Measurements from ENCODE around the gene UQCRH.

GRCh38 chr1:46310321-46310720, 6.8 kb downstream of the UQCRH start:
- TF ChIP-seq ZBTB4 (CRISPR knock-in tag; IDR thresholded peaks at IDR 0.05; ENCODE audit: borderline replicate concordance): no peak
- no peak for TF ChIP-seq ATAD3A (CRISPR knock-in tag; IDR thresholded peaks at IDR 0.05)
- TF ChIP-seq CTCF (CRISPR knock-in tag; IDR thresholded peaks at IDR 0.05): no peak
- TF ChIP-seq REST (IDR thresholded peaks at IDR 0.05; ENCODE audit: borderline replicate concordance in 1 of 2, low read depth in 1 of 2, low read length in 2 of 2): no peak

All from HepG2 (cell line).